Stimulated activated CD4-positive, alpha-beta T cell treated with anti-CD3 and anti-CD28 coated beads, Interleukin-12 subunit alpha, Interleukin-12 subunit beta, amount 100 ng/mL, for 48 hours (primary cell): ENCODE results near the gene DDX54.

Experiments used
- DNase-seq, 3 donors: peaks; one replicate each; pipeline ENCODE4 v3.0.0-alpha.2; 2020; ENCODE audit warnings: low read depth in 2 of 3, low spot score in 1 of 3

Gene DDX54

GRCh38 chr12:113191227-113191626 lies 5.9 kb upstream of the DDX54 start:
- DNase-seq = no peak

- DNase-seq = no peak
These were observed 5.5 kb upstream of the DDX54 start for GRCh38 chr12:113190761-113191160.

GRCh38 chr12:113189361-113189760 lies 4.1 kb upstream of the DDX54 start:
- DNase-seq = no peak

GRCh38 chr12:113186666-113187325 lies 1.5 kb upstream of the DDX54 start:
- no peak for DNase-seq

GRCh38 chr12:113186033-113186365 lies 721 bp upstream of the DDX54 start:
- no peak for DNase-seq

- peak; percentile 77 to 84 (median 83) for DNase-seq
These were observed 438 bp downstream of the DDX54 start for GRCh38 chr12:113184900-113185179.

GRCh38 chr12:113184098-113184899 lies 979 bp downstream of the DDX54 start:
- no peak for DNase-seq

GRCh38 chr12:113183030-113183589 lies 2.2 kb downstream of the DDX54 start:
- DNase-seq = no peak

- DNase-seq = no peak
These were observed 3.3 kb downstream of the DDX54 start for GRCh38 chr12:113181975-113182374.

GRCh38 chr12:113180333-113180732 lies 4.9 kb downstream of the DDX54 start:
- no peak for DNase-seq

- no peak for DNase-seq
These were observed 6.3 kb downstream of the DDX54 start for GRCh38 chr12:113179023-113179422.

- peak; percentile 62 to 87 (median 66) for DNase-seq
These were observed 10.6 kb downstream of the DDX54 start for GRCh38 chr12:113174461-113175384.

GRCh38 chr12:113173081-113173698 lies 12.1 kb downstream of the DDX54 start:
- DNase-seq = no peak

GRCh38 chr12:113172185-113172584 lies 13.1 kb downstream of the DDX54 start:
- DNase-seq = no peak

GRCh38 chr12:113171543-113171942 lies 13.7 kb downstream of the DDX54 start:
- DNase-seq = no peak

- no peak for DNase-seq
These were observed 14.4 kb downstream of the DDX54 start for GRCh38 chr12:113170926-113171325.

- DNase-seq = no peak
These were observed 14.8 kb downstream of the DDX54 start for GRCh38 chr12:113170457-113170856.

GRCh38 chr12:113169697-113170096 lies 15.6 kb downstream of the DDX54 start:
- no peak for DNase-seq

- DNase-seq = no peak
These were observed 17.4 kb downstream of the DDX54 start for GRCh38 chr12:113167868-113168267.

GRCh38 chr12:113165521-113166450 lies 19.5 kb downstream of the DDX54 start:
- no peak for DNase-seq
